Mesothelial cell of epicardium (in vitro differentiated cells): Measurements from ENCODE around the gene P3H2. TPM values are rescaled to one million over a fixed set of nuclear protein-coding genes. Genes with fewer than 3 reads are reported as not detected.

ENCODE experiments used
- DNase-seq, 2 experiments: peaks; one replicate each; pipeline ENCODE4 v3.0.0; 2021; ENCODE audit warnings: low spot score in 2 of 2; ENCODE audit not compliant: unreplicated experiment in 2 of 2
- H3K27ac Mint-ChIP-seq: 2 replicates; pipeline ENCODE4 v1.8.0; 2021; ENCODE audit warnings: mixed read lengths
- H3K27me3 Mint-ChIP-seq: 2 replicates; pipeline ENCODE4 v1.8.0; 2021; ENCODE audit warnings: low read depth, mixed read lengths
- H3K36me3 Mint-ChIP-seq: 2 replicates; pipeline ENCODE4 v1.8.0; 2021; ENCODE audit warnings: mixed read lengths
- H3K4me1 Mint-ChIP-seq: 2 replicates; pipeline ENCODE4 v1.8.0; 2021; ENCODE audit warnings: mixed read lengths
- H3K4me3 Mint-ChIP-seq: 2 replicates; pipeline ENCODE4 v1.8.0; 2021; ENCODE audit warnings: mild to moderate bottlenecking, moderate library complexity, mixed read lengths
- H3K9me3 Mint-ChIP-seq: 2 replicates; pipeline ENCODE4 v1.8.0; 2021; ENCODE audit warnings: mixed read lengths
- total RNA-seq: library from RNA; stranded (reverse); gene quantifications from 3 replicates; pipeline ENCODE4 v1.2.1, GENCODE V29; 2021
- TF ChIP-seq, protein P1 (sequence below): fragments of 200-600 bp; sonication (generic); IDR thresholded peaks from one replicate; pipeline ENCODE4 v1.5.0; 2021; ENCODE audit warnings: antibody characterized with exemption; ENCODE audit not compliant: unreplicated experiment

Gene P3H2
- total RNA-seq, 1 donor from 2014 or later, result 14.8 TPM

DNA sequence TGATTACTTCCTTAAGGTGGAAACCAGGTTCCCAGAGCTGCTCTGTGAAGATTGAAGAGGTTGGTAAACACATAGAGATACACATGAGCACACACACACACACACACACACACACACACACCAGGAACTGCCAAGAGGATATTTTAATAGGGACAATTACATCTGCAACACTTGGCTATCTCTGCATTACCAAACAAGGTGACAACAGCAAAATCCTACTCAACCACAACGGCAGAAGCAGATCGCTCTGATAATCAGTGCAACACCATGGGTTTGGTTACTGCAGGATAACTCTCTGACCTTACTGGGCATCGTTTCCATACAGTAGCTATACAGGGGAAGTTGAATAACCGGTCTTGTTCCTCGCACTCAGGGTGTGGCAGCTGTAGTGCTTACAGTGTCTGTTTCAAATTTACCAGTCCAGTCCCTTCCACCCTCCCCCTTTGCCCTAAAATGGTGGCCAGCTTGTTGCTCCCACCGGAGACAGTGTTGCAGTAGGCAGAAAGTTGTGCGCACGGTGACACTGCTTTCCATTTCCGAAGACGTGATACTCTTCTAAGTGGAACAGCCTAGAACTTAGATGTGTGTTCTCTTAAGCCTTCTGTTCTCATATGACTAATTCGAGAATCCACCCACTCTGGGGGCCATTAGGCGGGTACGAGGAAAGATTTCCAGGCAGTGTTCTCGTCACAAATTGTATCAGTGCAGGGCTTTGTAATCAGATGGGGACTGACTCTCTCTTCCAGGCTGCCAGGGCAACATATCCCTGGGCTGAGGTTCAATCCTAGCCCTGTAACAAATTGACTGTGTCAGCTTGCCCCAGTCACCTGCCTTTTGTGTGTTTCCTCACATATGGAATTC lies 176.2 kb downstream of the P3H2 start:
- H3K36me3 Mint-ChIP-seq, result no peaks in the 10 kb centered on the region
- H3K9me3 Mint-ChIP-seq, result no peaks in the 10 kb centered on the region
- DNase-seq, result no peak
- TF ChIP-seq, protein P1, sequence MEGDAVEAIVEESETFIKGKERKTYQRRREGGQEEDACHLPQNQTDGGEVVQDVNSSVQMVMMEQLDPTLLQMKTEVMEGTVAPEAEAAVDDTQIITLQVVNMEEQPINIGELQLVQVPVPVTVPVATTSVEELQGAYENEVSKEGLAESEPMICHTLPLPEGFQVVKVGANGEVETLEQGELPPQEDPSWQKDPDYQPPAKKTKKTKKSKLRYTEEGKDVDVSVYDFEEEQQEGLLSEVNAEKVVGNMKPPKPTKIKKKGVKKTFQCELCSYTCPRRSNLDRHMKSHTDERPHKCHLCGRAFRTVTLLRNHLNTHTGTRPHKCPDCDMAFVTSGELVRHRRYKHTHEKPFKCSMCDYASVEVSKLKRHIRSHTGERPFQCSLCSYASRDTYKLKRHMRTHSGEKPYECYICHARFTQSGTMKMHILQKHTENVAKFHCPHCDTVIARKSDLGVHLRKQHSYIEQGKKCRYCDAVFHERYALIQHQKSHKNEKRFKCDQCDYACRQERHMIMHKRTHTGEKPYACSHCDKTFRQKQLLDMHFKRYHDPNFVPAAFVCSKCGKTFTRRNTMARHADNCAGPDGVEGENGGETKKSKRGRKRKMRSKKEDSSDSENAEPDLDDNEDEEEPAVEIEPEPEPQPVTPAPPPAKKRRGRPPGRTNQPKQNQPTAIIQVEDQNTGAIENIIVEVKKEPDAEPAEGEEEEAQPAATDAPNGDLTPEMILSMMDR, result no peak
- no peaks in the 10 kb centered on the region for H3K27me3 Mint-ChIP-seq
- peaks cover 33% of the 10 kb centered on the region for H3K4me1 Mint-ChIP-seq
- H3K27ac Mint-ChIP-seq, result no peak overlapping the region
- H3K4me3 Mint-ChIP-seq, result no peak overlapping the region

DNA sequence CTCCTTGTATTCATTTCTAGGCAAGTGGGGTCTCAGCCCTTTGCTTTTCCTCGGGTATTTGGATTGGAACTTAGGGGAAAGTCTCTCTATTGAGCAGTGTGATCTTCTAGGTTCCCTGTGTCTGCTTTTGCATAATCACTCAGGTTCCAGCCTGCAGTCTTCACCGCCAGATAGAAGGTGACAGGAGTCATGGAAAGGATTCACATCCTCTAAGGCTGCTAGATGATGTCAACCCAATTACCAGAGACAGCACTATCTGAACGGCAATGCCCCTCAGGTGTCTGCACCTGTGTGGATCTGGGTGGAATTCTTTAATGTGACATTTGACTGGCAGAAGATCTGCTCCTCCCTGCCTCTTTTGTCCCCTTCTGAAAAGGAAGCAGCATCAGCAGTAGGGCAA lies 177.7 kb downstream of the P3H2 start:
- Mint-ChIP-seq H3K4me1 (peaks cover 28% of the 10 kb centered on the region), H3K9me3 (no peaks in the 10 kb centered on the region), H3K36me3 (no peaks in the 10 kb centered on the region), H3K27me3 (no peaks in the 10 kb centered on the region), H3K27ac (no peak overlapping the region), H3K4me3 (no peak overlapping the region)
- TF ChIP-seq, protein P1, result no peak
- DNase-seq, result no peak

DNA sequence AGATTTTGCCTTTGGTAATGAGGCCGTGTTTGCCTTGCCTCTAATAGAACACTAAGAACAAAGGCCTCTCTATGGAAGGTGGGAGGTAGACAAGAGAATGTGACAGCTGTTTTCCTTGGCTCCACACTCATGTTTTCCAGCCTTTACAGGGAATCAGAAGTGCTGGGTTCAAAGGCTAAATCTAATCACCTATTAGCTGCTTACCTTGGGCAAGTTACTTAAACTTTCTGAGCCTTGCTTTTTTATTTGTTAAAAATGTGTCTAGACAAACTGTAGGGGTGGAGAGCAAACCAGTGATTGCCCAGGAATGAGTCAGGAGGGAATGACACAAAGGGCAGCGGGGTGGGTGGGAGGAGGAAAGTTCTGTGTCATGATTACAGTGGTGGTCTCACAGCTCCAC lies 179.0 kb downstream of the P3H2 start:
- Mint-ChIP-seq H3K27ac (peak overlapping the region; percentile 37), H3K9me3 (no peaks in the 10 kb centered on the region), H3K4me3 (no peak overlapping the region), H3K27me3 (no peaks in the 10 kb centered on the region), H3K36me3 (no peaks in the 10 kb centered on the region), H3K4me1 (peaks cover 21% of the 10 kb centered on the region)
- DNase-seq, result no peak
- TF ChIP-seq, protein P1, result no peak

DNA sequence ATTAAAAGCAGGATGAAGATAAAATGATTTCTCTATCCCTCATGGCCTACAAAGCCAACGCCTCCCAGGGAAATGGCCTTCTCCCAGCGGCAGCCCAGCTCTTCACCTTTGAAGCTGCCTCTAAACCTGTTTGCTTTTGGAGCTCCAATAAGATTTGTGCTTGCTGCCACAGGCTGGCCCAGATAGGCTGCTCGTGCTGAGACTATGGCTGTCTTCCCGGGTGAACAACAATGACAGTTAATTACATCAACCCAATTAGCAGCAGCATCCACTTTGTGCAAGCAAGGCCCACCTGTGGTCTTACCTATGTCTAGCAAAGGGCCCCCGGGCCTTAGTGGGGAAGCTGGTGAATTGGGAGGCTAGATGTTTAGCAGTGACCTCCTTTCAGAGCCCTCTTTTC lies 179.6 kb downstream of the P3H2 start:
- H3K36me3 Mint-ChIP-seq, result no peaks in the 10 kb centered on the region
- TF ChIP-seq, protein P1, result no peak
- no peak overlapping the region for H3K27ac Mint-ChIP-seq
- H3K4me3 Mint-ChIP-seq, result no peak overlapping the region
- peaks cover 23% of the 10 kb centered on the region for H3K4me1 Mint-ChIP-seq
- DNase-seq, result no peak
- H3K27me3 Mint-ChIP-seq, result no peaks in the 10 kb centered on the region
- H3K9me3 Mint-ChIP-seq, result no peaks in the 10 kb centered on the region

DNA sequence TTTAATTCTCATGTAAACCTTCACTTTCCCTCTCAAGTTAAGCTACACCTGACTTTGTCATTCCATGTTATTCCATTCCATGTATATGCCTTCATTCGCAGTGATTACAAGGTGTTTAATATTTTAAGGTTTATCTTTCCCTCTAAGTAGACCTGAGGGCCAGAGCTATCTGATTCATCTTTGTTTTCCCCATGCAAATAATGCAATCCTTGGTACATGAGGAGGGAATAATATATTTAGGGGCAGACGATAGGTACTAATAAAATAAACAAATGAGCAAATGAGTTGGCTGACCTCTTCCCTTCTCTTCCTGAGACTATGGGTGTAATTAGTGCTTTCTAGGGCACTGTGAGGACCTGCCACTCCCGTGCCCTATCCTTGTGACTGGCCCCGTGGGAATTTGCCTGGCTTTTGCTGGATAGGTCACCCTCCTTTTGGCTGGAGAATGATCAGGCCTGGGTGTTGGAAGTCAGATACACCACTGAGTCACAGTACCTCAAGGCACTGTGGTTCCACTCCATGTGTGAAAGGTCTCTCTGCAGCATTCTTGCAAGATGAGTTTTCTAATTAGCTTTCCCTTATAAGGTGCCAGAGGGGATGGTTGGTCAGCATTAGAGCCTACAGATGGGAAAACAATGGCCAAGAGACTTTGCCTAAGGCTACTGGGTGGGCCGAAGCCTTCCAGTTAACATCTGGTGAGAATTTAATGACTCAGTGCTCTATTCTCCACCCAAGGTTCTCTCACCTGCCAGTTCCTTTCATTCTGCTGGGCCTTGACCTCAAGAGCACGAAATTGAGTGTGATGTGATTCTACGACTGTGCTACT lies 183.2 kb downstream of the P3H2 start:
- H3K27me3 Mint-ChIP-seq, result no peaks in the 10 kb centered on the region
- H3K4me1 Mint-ChIP-seq, result peaks cover 14% of the 10 kb centered on the region
- peaks cover 13% of the 10 kb centered on the region for H3K9me3 Mint-ChIP-seq
- DNase-seq, result no peak
- no peak overlapping the region for H3K4me3 Mint-ChIP-seq
- TF ChIP-seq, protein P1, result no peak
- H3K27ac Mint-ChIP-seq, result no peak overlapping the region
- H3K36me3 Mint-ChIP-seq, result no peaks in the 10 kb centered on the region
